Transverse colon (tissue), 4 donors: ENCODE data around the gene SGCA. TPM values are rescaled to one million over a fixed set of nuclear protein-coding genes. Genes with fewer than 3 reads are reported as not detected.

Source experiments
- DNase-seq: peaks from one replicate; pipeline ENCODE4 v3.0.0-alpha.2; 2019
- H3K27ac ChIP-seq, 4 donors: fragments of 200-600 bp; sonication (generic); 2 replicates each; pipeline ENCODE4 v1.5.1; 2016 to 2018; ENCODE audit warnings: inconsistent platforms in 4 of 4
- H3K27me3 ChIP-seq: fragments of 200-600 bp; sonication (generic); 2 replicates; pipeline ENCODE4 v1.5.1; 2017; ENCODE audit warnings: inconsistent platforms
- H3K36me3 ChIP-seq, 4 donors: fragments of 200-600 bp; sonication (generic); 2 replicates each; pipeline ENCODE4 v1.5.1; 2017 to 2019; ENCODE audit warnings: inconsistent platforms in 4 of 4
- H3K4me1 ChIP-seq, 4 donors: fragments of 200-600 bp; sonication (generic); 2 replicates each; pipeline ENCODE4 v1.5.1; 2017 to 2020; ENCODE audit warnings: inconsistent platforms in 4 of 4
- H3K4me3 ChIP-seq, 4 donors: fragments of 200-600 bp; sonication (generic); 1 replicate in 1 of 4; 2 replicates in 3 of 4; pipeline versions ENCODE4 v1.5.1 to v1.6.1; 2017 to 2019; ENCODE audit warnings: inconsistent platforms in 4 of 4
- H3K9me3 ChIP-seq, 2 donors: fragments of 200-600 bp; sonication (generic); 2 replicates each; pipeline ENCODE4 v1.5.1; 2017 to 2019; ENCODE audit warnings: inconsistent platforms in 2 of 2
- CTCF ChIP-seq, 5 experiments: fragments of 200-600 bp in 3 of 5; fragments of 450-650 bp in 2 of 5; sonication (generic) in 3 of 5; IDR thresholded peaks; 1 replicate in 2 of 5; 2 replicates in 3 of 5; pipeline ENCODE4 v1.5.1; 2016 to 2017; ENCODE audit warnings: antibody characterized with exemption in 5 of 5, inconsistent platforms in 3 of 5, mild to moderate bottlenecking in 2 of 5, moderate library complexity in 1 of 5
- EP300 ChIP-seq: sonication (generic); formaldehyde crosslinking; IDR thresholded peaks from one replicate; pipeline ENCODE4 v1.6.1; 2017; ENCODE audit warnings: antibody characterized with exemption, low read depth
- POLR2A ChIP-seq: fragments of 450-650 bp; IDR thresholded peaks from one replicate; pipeline ENCODE4 v1.6.1; 2016; ENCODE audit warnings: antibody characterized with exemption, mild to moderate bottlenecking, moderate library complexity
- POLR2AphosphoS5 ChIP-seq, 3 donors: sonication (generic); formaldehyde crosslinking; IDR thresholded peaks; one replicate each; pipeline ENCODE4 v1.6.1; 2016; ENCODE audit warnings: antibody characterized with exemption in 3 of 3
- WGBS, 2 donors: methylation state at CpG; one replicate each; pipeline ENCODE4 v1.1.5; 2018; ENCODE audit warnings: low coverage in 1 of 2; 5-methylcytosine and 5-hydroxymethylcytosine counted together
- in situ Hi-C, 4 donors: fragments of 200-750 bp; cut with MboI; loops; one replicate each; pipeline versions ENCODE4 v1.15.0 to v1.15.1; 2017; ENCODE audit warnings: low sequenced_read_pairs in 3 of 4, low pct_ligation_motif_present in 1 of 4, low pct_unique_long_range_greater_than_20kb in 1 of 4
- intact Hi-C: fragments of 100-400 bp; cut with DNase I; formaldehyde crosslinking; loops from one replicate; pipeline ENCODE4 v1.15.1; 2023; ENCODE audit warnings: low total_unique reads
- total RNA-seq, 4 donors: library from RNA; depleted of rRNA; stranded (reverse); fragments of >200 nt; gene quantifications; one replicate each; pipeline ENCODE4 v1.1.0, GENCODE V29; 2016

The SGCA gene
- total RNA-seq, 4 donors from 2014 or later = 3.7 to 65.3 (median 7.6) TPM

DNA sequence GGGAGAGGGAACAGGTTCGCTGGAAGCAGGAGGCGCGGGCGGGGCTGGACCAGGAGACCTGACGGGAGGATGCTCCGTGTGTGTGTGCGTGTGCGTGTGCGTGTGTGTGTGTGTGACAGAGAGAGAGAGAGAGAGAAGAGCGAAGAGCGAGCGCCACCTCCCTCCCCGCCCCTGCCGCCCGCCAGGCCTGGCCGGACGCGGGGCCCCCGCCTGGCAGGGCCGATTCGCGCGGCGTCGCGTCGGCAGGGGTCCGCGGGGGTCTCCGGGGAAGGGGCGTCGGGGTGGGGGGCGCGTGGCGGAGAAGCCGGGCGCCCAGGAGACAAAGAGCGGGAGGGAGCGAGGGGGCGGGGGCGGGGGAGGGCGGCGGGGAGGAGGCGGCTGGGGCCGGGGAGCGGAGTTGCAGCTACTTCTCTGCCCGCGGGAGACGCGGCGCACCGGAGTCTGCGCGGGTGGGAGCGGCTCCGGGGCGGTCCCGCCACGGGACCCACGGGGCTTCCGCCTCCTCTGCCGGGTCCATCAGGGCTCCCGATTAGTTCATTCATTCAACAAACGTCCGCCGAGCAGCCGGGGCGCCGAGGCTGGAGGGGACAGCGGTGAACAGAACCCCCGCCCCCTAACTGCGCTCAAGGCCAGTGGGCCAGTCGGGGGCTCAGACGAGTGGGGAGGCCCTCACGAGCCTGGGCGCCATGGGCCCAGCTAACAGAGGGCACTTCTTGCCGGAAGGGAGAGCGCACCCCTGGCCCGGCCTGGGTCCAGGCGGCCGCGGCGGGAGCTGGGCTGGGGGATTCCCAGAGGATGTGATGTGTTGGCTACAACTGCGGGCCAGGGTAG is 35.9 kb upstream of the SGCA start, which contains the start of gene SAMD14:
TSS of gene SAMD14 (minus strand) at position 433 of the 831 bp plus-strand sequence. CDS start 5,201 bp downstream, outside the sequence.
- Histone ChIP-seq H3K9me3 (no peaks in the 10 kb centered on the region), H3K36me3 (peaks cover 0 to 5% (median 0%) of the 10 kb centered on the region in 4 donors), H3K4me3 (peak within 1 kb of the TSS; percentile 10 to 48 (median 34)), H3K4me1 (peaks cover 10 to 47% (median 28%) of the 10 kb centered on the region in 4 donors), H3K27me3 (peaks cover 32% of the 10 kb centered on the region), H3K27ac (peak within 1 kb of the TSS in 3 of 4 donors; percentile 1 to 15 (median 7))
- in situ Hi-C loops = no loop called here
- TF ChIP-seq EP300 (no peak), POLR2A (no peak), CTCF (IDR thresholded peaks at IDR 0.05) (no peak), POLR2AphosphoS5 (IDR thresholded peaks at IDR 0.05) (no peak)
- WGBS, 2 donors = 2% methylated on average over 29 of the region's 84 CpGs; no CpG with 5 or more reads in 1 of the 2 donors
- intact Hi-C loops = no loop called here
- DNase-seq = no peak

DNA sequence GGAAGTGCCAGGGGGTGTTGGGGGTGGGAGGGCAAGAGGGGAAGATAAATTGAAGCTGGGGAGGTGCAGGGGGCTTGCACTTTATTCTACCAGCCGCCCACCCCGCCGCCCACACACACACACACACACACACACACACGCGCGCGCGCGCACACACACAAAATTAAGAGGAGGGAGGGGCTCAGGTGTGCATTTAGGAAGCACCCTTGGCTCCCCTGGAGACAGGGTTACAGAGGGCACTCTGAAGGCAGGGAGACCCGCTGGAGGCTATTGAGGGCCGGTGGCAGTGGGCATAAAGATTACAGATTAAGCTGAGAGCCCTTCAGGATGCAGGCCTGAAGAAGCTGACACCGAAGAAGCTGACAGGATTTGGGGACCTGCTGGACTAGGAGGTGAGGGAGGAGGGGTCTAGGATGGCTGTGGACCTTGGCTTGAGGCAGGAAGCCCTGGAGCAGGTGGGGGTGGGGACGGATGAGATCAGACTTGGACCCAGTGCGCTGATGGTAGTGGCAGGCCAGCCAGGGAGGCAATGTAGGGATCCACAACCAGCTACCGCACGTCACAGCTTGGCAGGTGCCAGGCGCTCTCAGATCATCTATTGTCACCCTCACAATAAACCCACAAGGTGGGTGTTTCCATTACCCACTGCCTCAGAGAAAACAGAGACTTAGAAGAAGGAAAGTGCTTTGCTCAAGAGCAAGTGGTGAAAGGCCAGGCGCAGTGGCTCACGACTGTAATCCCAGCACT is 35.1 kb upstream of the SGCA start:
- peaks cover 10 to 47% (median 28%) of the 10 kb centered on the region in 4 donors for H3K4me1 ChIP-seq
- H3K4me3 ChIP-seq = no peak overlapping the region
- H3K27ac ChIP-seq = no peak overlapping the region
- WGBS, 2 donors = 35 to 67% methylated on average over 3 to 19 of the region's 19 CpGs
- H3K27me3 ChIP-seq = peaks cover 32% of the 10 kb centered on the region
- H3K9me3 ChIP-seq = no peaks in the 10 kb centered on the region
- in situ Hi-C loops (no loop called here), intact Hi-C loops (no loop called here)
- no peak for DNase-seq
- TF ChIP-seq EP300 (no peak), POLR2A (no peak), POLR2AphosphoS5 (IDR thresholded peaks at IDR 0.05) (no peak), CTCF (IDR thresholded peaks at IDR 0.05) (no peak)
- peaks cover 0 to 11% (median 0%) of the 10 kb centered on the region in 4 donors for H3K36me3 ChIP-seq

DNA sequence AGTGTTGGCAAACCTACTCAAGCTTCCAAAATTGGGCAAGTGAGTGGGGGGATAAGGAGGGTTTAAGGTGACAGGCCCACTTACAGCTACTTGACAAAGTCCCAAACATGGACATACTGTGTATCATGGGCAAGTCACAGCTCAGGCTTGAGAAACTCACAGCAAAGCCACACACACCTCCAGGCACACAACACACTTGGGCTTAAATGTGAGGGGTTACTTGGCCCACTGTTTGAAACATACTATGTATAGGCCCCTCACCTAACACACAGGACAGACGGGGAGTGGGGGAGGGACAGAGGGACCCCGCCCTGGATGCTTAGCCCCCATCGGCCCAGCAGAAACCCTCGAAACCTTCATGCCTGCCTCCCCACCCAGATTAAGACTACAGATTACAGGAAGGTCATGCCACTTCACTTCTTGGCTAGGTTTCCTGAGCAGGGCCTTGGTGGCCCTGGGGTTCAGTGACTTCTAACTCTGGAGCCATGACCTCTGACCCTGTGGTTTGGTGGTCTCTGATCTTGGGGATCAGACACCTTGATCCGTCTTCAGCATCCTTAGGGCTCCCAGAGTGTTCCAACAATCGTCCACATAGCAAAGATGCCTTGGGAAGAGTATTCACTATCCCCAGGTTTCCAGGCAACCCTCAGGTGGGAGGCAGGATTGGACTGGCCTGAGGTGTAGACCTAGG is 33.6 kb upstream of the SGCA start:
- no peak for TF ChIP-seq POLR2A
- TF ChIP-seq POLR2AphosphoS5 (IDR thresholded peaks at IDR 0.05) = no peak
- no peak for TF ChIP-seq CTCF (IDR thresholded peaks at IDR 0.05)
- TF ChIP-seq EP300 = no peak
- peaks cover 0 to 20% (median 0%) of the 10 kb centered on the region in 4 donors for H3K36me3 ChIP-seq
- no peak overlapping the region for H3K4me3 ChIP-seq
- intact Hi-C loops = no loop called here
- in situ Hi-C loops = no loop called here
- 78% methylated on average over 6 of the region's 6 CpGs; no CpG with 5 or more reads in 1 of the 2 donors for WGBS, 2 donors
- H3K4me1 ChIP-seq = peaks cover 10 to 47% (median 28%) of the 10 kb centered on the region in 4 donors
- H3K9me3 ChIP-seq = no peaks in the 10 kb centered on the region
- peaks cover 31% of the 10 kb centered on the region for H3K27me3 ChIP-seq
- H3K27ac ChIP-seq = peak overlapping the region in 1 of 4 donors; percentile 22
- DNase-seq = no peak
